Endothelial cell (in vitro differentiated cells): ENCODE data around the gene DNAH8. TPM values are rescaled to one million over a fixed set of nuclear protein-coding genes. Genes with fewer than 3 reads are reported as not detected.
A peak's percentile ranks its signal among the peaks of the same experiment; 100 is the strongest.
"Not testable (repeated sequence)": the region's sequence is repeated elsewhere in the genome, so short reads cannot be mapped to it uniquely, and the experiment has no call there.

Source experiments
- DNase-seq: peaks from one replicate; pipeline ENCODE4 v3.0.0; 2021; ENCODE audit warnings: low spot score
- H3K27ac Mint-ChIP-seq: one replicate; pipeline ENCODE4 v1.8.0; 2021; ENCODE audit warnings: mixed read lengths, inconsistent platforms; ENCODE audit not compliant: unreplicated experiment
- H3K27me3 Mint-ChIP-seq: one replicate; pipeline ENCODE4 v1.8.0; 2021; ENCODE audit warnings: mild to moderate bottlenecking, moderate library complexity, mixed read lengths, inconsistent platforms; ENCODE audit not compliant: unreplicated experiment
- H3K36me3 Mint-ChIP-seq: one replicate; pipeline ENCODE4 v1.8.0; 2021; ENCODE audit warnings: mild to moderate bottlenecking, low read depth, mixed read lengths, inconsistent platforms; ENCODE audit not compliant: unreplicated experiment
- H3K4me1 Mint-ChIP-seq: one replicate; pipeline ENCODE4 v1.8.0; 2021; ENCODE audit warnings: mild to moderate bottlenecking, mixed read lengths, inconsistent platforms; ENCODE audit not compliant: unreplicated experiment
- H3K4me3 Mint-ChIP-seq: one replicate; pipeline ENCODE4 v1.8.0; 2021; ENCODE audit warnings: mild to moderate bottlenecking, mixed read lengths, inconsistent platforms; ENCODE audit not compliant: unreplicated experiment
- H3K9me3 Mint-ChIP-seq: one replicate; pipeline ENCODE4 v1.8.0; 2021; ENCODE audit warnings: mixed read lengths, inconsistent platforms; ENCODE audit not compliant: unreplicated experiment
- CTCF ChIP-seq: fragments of 200-600 bp; sonication (generic); IDR thresholded peaks from one replicate; pipeline ENCODE4 v1.5.0; 2021; ENCODE audit warnings: antibody characterized with exemption; ENCODE audit not compliant: unreplicated experiment
- total RNA-seq: library from RNA; stranded (reverse); fragmentation: NEBNext Ultra II Directional; extraction: Animal tissue kit (Norgen Biotek cat#: 25700); gene quantifications from one replicate; pipeline ENCODE4 v1.2.1, GENCODE V29; 2021; ENCODE audit not compliant: unreplicated experiment

DNAH8 gene
- total RNA-seq, 1 donor from 2014 or later, result 0.05 TPM

- Mint-ChIP-seq H3K27ac (no peak overlapping the region), H3K4me1 (peaks cover 5% of the 10 kb centered on the region), H3K4me3 (no peak overlapping the region), H3K9me3 (no peaks in the 10 kb centered on the region), H3K27me3 (peaks cover 1% of the 10 kb centered on the region), H3K36me3 (no peaks in the 10 kb centered on the region)
- TF ChIP-seq CTCF, result no peak
- no peak for DNase-seq
These were observed 157.9 kb downstream of the DNAH8 start for GRCh38 chr6:38873001-38873400.

GRCh38 chr6:38873816-38874215, 158.7 kb downstream of the DNAH8 start:
- not testable (repeated sequence) for H3K4me3 Mint-ChIP-seq, H3K4me1 Mint-ChIP-seq, H3K27me3 Mint-ChIP-seq

GRCh38 chr6:38876475-38876874, 161.4 kb downstream of the DNAH8 start:
- no peaks in the 10 kb centered on the region for H3K9me3 Mint-ChIP-seq

More at GRCh38 chr6:38873816-38874215, 158.7 kb downstream of the DNAH8 start:
- not testable (repeated sequence) for H3K36me3 Mint-ChIP-seq, H3K9me3 Mint-ChIP-seq, DNase-seq, H3K27ac Mint-ChIP-seq

GRCh38 chr6:38877721-38878120, 162.6 kb downstream of the DNAH8 start:
- Mint-ChIP-seq H3K27me3 (no peaks in the 10 kb centered on the region), H3K4me1 (peaks cover 5% of the 10 kb centered on the region), H3K36me3 (no peaks in the 10 kb centered on the region), H3K4me3 (no peak overlapping the region), H3K9me3 (no peaks in the 10 kb centered on the region), H3K27ac (no peak overlapping the region)
- TF ChIP-seq CTCF, result no peak
- no peak for DNase-seq

More at GRCh38 chr6:38876475-38876874, 161.4 kb downstream of the DNAH8 start:
- Mint-ChIP-seq H3K36me3 (no peaks in the 10 kb centered on the region), H3K27me3 (peaks cover 1% of the 10 kb centered on the region), H3K4me1 (peaks cover 5% of the 10 kb centered on the region), H3K27ac (no peak overlapping the region), H3K4me3 (no peak overlapping the region)
- no peak for TF ChIP-seq CTCF
- DNase-seq, result peak; percentile 3

GRCh38 chr6:38882157-38882556, 167.0 kb downstream of the DNAH8 start:
- Mint-ChIP-seq H3K36me3 (no peaks in the 10 kb centered on the region), H3K27ac (no peak overlapping the region), H3K4me1 (no peaks in the 10 kb centered on the region), H3K27me3 (no peaks in the 10 kb centered on the region), H3K4me3 (no peak overlapping the region), H3K9me3 (no peaks in the 10 kb centered on the region)
- TF ChIP-seq CTCF, result no peak
- no peak for DNase-seq
